ENCODE measurements around the gene GPLD1. TPM values are rescaled to one million over a fixed set of nuclear protein-coding genes. Genes with fewer than 3 reads are reported as not detected.

The GPLD1 gene
- total and polyA plus RNA-seq, 9 of the 15 experiments (the other 6 are each of a cell fraction or from before 2014, with no cell fraction given) = 0.11 to 1.3 (median 0.82) TPM

DNA sequence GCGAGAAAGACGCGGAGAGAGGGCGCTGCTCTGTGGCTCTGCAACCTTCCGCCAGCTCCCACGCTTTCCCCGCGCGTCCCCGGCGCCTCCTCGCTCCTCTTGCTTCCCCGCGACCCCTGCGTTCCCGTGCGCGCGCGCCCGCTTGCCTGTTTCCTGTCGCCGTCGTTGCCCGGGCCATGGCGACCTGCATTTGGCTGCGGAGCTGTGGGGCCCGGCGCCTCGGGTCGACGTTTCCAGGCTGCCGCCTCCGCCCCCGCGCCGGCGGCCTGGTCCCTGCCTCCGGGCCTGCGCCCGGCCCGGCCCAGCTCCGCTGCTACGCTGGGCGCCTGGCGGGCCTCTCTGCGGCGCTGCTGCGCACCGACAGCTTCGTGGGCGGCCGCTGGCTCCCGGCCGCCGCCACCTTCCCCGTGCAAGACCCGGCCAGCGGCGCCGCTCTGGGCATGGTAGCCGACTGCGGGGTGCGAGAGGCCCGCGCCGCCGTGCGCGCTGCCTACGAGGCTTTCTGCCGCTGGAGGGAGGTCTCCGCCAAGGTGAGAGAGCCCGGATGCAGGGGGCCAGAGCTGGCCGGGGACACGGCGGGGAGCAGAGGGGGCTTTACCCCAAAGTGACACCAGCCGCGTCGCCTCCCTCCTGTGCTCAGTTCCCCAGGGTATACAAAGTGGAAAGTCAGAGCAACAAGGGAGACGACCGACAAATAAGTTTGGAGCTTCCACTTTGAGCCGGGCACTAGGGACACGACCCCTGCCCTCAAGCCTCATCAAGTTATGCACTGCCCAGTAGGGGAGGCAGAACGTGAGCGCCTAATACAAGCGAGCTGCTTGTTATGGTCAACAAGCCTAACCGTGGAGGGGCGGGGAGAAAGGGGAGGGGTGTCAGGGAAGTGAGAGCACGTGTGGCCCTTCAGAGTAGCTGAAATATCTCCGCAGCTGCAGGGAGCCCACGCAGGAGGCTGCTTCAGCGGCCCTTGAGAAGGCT is 5.7 kb upstream of the GPLD1 start, which contains the start of gene ALDH5A1 (continued):
- TF ChIP-seq, protein P1, sequence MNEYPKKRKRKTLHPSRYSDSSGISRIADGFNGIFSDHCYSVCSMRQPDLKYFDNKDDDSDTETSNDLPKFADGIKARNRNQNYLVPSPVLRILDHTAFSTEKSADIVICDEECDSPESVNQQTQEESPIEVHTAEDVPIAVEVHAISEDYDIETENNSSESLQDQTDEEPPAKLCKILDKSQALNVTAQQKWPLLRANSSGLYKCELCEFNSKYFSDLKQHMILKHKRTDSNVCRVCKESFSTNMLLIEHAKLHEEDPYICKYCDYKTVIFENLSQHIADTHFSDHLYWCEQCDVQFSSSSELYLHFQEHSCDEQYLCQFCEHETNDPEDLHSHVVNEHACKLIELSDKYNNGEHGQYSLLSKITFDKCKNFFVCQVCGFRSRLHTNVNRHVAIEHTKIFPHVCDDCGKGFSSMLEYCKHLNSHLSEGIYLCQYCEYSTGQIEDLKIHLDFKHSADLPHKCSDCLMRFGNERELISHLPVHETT (CRISPR knock-in tag; conservative IDR thresholded peaks at IDR 0.05 in 1 of 2, IDR thresholded peaks at IDR 0.05 in 1 of 2) = peak in 1 of 2 experiments; percentile 53; a peak in 1 of 4 replicates
- TF ChIP-seq YY1 (IDR thresholded peaks at IDR 0.05; ENCODE audit: borderline replicate concordance in 1 of 3, control insufficient read depth in 1 of 3, extremely low read depth in 1 of 3, insufficient read depth in 3 of 3, insufficient read length in 1 of 3, insufficient replicate concordance in 2 of 3, low read depth in 1 of 3, low read length in 2 of 3) (peak in 2 of 3 experiments; percentile 43 to 69), TAF1 (IDR thresholded peaks at IDR 0.05; ENCODE audit: control insufficient read depth, extremely low read depth, insufficient read depth, low read length, severe bottlenecking) (peak; percentile 14), MAFK (IDR thresholded peaks at IDR 0.05; ENCODE audit: low read length) (no peak), SIN3B (IDR thresholded peaks at IDR 0.05; ENCODE audit: low read depth) (peak; percentile 41; the same call in 1 of the 2 replicates), IFI16 (CRISPR knock-in tag; IDR thresholded peaks at IDR 0.05) (no peak), FOXK2 (conservative IDR thresholded peaks at IDR 0.05 in 1 of 2, IDR thresholded peaks at IDR 0.05 in 1 of 2; ENCODE audit: low read depth in 2 of 2) (peak in 1 of 2 experiments; percentile 52; a peak in 1 of 4 replicates), ZFP30 (CRISPR knock-in tag; IDR thresholded peaks at IDR 0.05; ENCODE audit: borderline replicate concordance) (no peak), ZEB2 (IDR thresholded peaks at IDR 0.05) (0 out of 2 replicates have a peak, but pooled peaks have one; percentile 16), FIP1L1 (IDR thresholded peaks at IDR 0.05; ENCODE audit: low read depth, low read length, poor library complexity, severe bottlenecking) (peak; percentile 42), ZNF12 (CRISPR knock-in tag; IDR thresholded peaks at IDR 0.05) (no peak), SAFB (IDR thresholded peaks at IDR 0.05; ENCODE audit: borderline replicate concordance, low read depth, low read length) (peak; percentile 79; the same call in 1 of the 2 replicates), CBX3 (IDR thresholded peaks at IDR 0.05; ENCODE audit: borderline replicate concordance in 1 of 2, low read length in 2 of 2) (peak in 1 of 2 experiments; percentile 15; a peak in 1 of 3 replicates), GABPA (tag; conservative IDR thresholded peaks at IDR 0.05; ENCODE audit: low read depth) (peak; percentile 65), NR4A1 (CRISPR knock-in tag; IDR thresholded peaks at IDR 0.05) (no peak), NR4A1 (tag; IDR thresholded peaks at IDR 0.05) (no peak), CCNT2 (IDR thresholded peaks at IDR 0.05; ENCODE audit: borderline replicate concordance, extremely low read depth, insufficient read length, low read depth, low read length) (peak; percentile 60), KDM1A (IDR thresholded peaks at IDR 0.05) (no peak)
- TF ChIP-seq, protein P2, sequence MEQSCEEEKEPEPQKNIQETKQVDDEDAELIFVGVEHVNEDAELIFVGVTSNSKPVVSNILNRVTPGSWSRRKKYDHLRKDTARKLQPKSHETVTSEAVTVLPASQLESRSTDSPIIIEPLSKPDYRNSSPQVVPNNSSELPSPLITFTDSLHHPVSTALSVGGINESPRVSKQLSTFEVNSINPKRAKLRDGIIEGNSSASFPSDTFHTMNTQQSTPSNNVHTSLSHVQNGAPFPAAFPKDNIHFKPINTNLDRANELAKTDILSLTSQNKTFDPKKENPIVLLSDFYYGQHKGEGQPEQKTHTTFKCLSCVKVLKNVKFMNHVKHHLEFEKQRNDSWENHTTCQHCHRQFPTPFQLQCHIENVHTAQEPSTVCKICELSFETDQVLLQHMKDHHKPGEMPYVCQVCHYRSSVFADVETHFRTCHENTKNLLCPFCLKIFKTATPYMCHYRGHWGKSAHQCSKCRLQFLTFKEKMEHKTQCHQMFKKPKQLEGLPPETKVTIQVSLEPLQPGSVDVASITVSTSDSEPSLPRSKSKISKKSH (CRISPR knock-in tag; IDR thresholded peaks at IDR 0.05) = no peak
